Smooth muscle cell (in vitro differentiated cells): Measurements from ENCODE around the gene PACSIN2. TPM values are rescaled to one million over a fixed set of nuclear protein-coding genes. Genes with fewer than 3 reads are reported as not detected.

ENCODE experiments used
- DNase-seq: peaks from one replicate; lab custom pipeline; 2025; ENCODE audit not compliant: unreplicated experiment; lab: John Stamatoyannopoulos, UW
- H2AFZ ChIP-seq: fragments of 200-600 bp; sonication (generic); 2 replicates; pipeline ENCODE4 v1.6.0; 2016; ENCODE audit warnings: antibody characterized with exemption, low read depth, mild to moderate bottlenecking
- H3F3A ChIP-seq: fragments of 200-600 bp; sonication (generic); 2 replicates; pipeline ENCODE4 v1.6.0; 2017; ENCODE audit warnings: antibody characterized with exemption, low read depth
- H3K27ac ChIP-seq: fragments of 200-600 bp; sonication (generic); 2 replicates; pipeline ENCODE4 v1.5.1; 2016; ENCODE audit warnings: low read depth, mild to moderate bottlenecking
- H3K27me3 ChIP-seq: fragments of 200-600 bp; sonication (generic); 2 replicates; pipeline ENCODE4 v1.6.1; 2016; ENCODE audit warnings: low read depth, mild to moderate bottlenecking
- H3K36me3 ChIP-seq: fragments of 200-600 bp; sonication (generic); 2 replicates; pipeline ENCODE4 v1.5.1; 2016; ENCODE audit warnings: low read depth
- H3K4me1 ChIP-seq: fragments of 200-600 bp; sonication (generic); 2 replicates; pipeline ENCODE4 v1.5.1; 2016; ENCODE audit warnings: low read depth
- H3K4me2 ChIP-seq: fragments of 200-600 bp; sonication (generic); 2 replicates; pipeline ENCODE4 v1.6.0; 2016; ENCODE audit warnings: mild to moderate bottlenecking
- H3K4me3 ChIP-seq: fragments of 200-600 bp; sonication (generic); 2 replicates; pipeline ENCODE4 v1.5.1; 2016; ENCODE audit warnings: mild to moderate bottlenecking
- H3K79me2 ChIP-seq: fragments of 200-600 bp; sonication (generic); 2 replicates; pipeline ENCODE4 v1.6.0; 2016; ENCODE audit warnings: low read depth, mild to moderate bottlenecking
- H3K9ac ChIP-seq: fragments of 200-600 bp; sonication (generic); 2 replicates; pipeline ENCODE4 v1.6.0; 2016; ENCODE audit warnings: low read depth
- H3K9me3 ChIP-seq: fragments of 200-600 bp; sonication (generic); replicated peaks from 2 replicates; pipeline ENCODE4 v1.5.1; 2016; ENCODE audit warnings: low read depth
- H4K20me1 ChIP-seq: fragments of 200-600 bp; sonication (generic); 2 replicates; pipeline ENCODE4 v1.6.0; 2016; ENCODE audit warnings: low read depth
- CTCF ChIP-seq: fragments of 200-600 bp; sonication (generic); IDR thresholded peaks from 2 replicates; pipeline ENCODE4 v1.5.1; 2017; ENCODE audit warnings: borderline replicate concordance, mild to moderate bottlenecking, antibody characterized with exemption; ENCODE audit not compliant: insufficient read depth, poor library complexity, severe bottlenecking
- WGBS: methylation state at CpG from one replicate; pipeline ENCODE4 v1.1.7; 2016; ENCODE audit warnings: low lambda C conversion rate; 5-methylcytosine and 5-hydroxymethylcytosine counted together
- polyA plus RNA-seq: library from polyadenylated mRNA; unstranded; fragments of >200 nt; fragmentation: Nextera tagmentation; extraction: Ambion mirVana; gene quantifications from 2 replicates; pipeline ENCODE4 v1.2.1, GENCODE V29; 2016
- total RNA-seq: library from RNA; depleted of rRNA; stranded (reverse); fragments of >200 nt; gene quantifications from 2 replicates; pipeline ENCODE4 v1.2.3, GENCODE V29; 2014

PACSIN2 gene
- total and polyA plus RNA-seq, 2 experiments from 2014 or later: 34.7 to 41.1 TPM

GRCh38 chr22:43042101-43042780, 27.3 kb upstream of the PACSIN2 start:
- Histone ChIP-seq H3K9me3 (no peaks in the 10 kb centered on the region), H3K27ac (no peak overlapping the region), H3K9ac (no peak overlapping the region), H3K4me1 (no peaks in the 10 kb centered on the region), H3K4me3 (no peak overlapping the region), H3K27me3 (no peaks in the 10 kb centered on the region), H2AFZ (no peak overlapping the region), H4K20me1 (no peaks in the 10 kb centered on the region), H3K79me2 (no peaks in the 10 kb centered on the region), H3K4me2 (no peak overlapping the region), H3K36me3 (no peaks in the 10 kb centered on the region), H3F3A (no peaks in the 10 kb centered on the region)
- TF ChIP-seq CTCF: no peak
- 90% methylated on average over 20 of the region's 20 CpGs for WGBS
- no peak for DNase-seq

DNA sequence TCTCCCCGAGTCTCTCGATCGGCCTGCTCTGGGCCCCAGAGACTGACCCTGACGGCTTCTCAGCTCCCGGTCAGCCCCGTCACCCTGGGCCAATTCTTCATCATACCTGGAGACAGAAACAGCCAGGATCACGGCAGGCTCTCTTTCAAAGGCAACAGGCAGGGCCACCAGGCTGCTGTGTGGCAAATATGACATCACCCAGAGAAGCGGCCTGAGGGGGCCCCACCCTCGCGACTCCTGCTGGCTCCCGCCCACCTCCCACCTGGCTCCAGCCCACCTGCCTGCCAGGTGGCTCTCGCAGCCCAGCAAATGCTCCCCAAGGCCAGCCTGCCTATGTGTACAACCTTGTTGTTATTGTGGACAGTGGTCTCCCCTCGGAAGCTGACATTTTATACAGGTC, 24.9 kb upstream of the PACSIN2 start:
- no peaks in the 10 kb centered on the region for H3K4me1 ChIP-seq
- H3K4me2 ChIP-seq: no peak overlapping the region
- no peak overlapping the region for H3K27ac ChIP-seq
- H3F3A ChIP-seq: no peaks in the 10 kb centered on the region
- no peaks in the 10 kb centered on the region for H3K9me3 ChIP-seq
- TF ChIP-seq CTCF: no peak
- H3K4me3 ChIP-seq: no peak overlapping the region
- DNase-seq: no peak
- H3K79me2 ChIP-seq: no peaks in the 10 kb centered on the region
- WGBS: 71% methylated on average over 13 of the region's 13 CpGs
- no peak overlapping the region for H3K9ac ChIP-seq
- no peaks in the 10 kb centered on the region for H3K36me3 ChIP-seq
- H2AFZ ChIP-seq: no peak overlapping the region
- no peaks in the 10 kb centered on the region for H4K20me1 ChIP-seq
- no peaks in the 10 kb centered on the region for H3K27me3 ChIP-seq

DNA sequence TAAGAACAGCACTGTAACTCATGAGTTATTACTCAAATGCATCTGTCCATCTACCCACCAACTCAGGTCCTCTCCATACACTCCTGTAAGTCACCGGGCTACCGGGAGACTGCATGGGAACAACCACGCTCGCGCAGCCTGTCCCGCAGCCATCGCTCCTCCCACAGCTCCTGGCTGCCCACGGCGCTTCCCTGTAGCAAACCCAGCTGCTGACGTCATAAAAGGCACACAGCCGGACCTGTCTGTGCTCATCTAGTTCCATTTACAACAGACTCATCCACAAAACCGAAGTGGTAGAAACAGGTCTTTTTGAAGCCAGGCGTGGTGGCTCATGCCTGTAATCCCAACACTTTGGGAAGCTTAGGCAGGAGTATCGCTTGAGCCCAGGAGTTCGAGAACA, 23.4 kb upstream of the PACSIN2 start:
- WGBS: 87% methylated on average over 15 of the region's 15 CpGs

More for the DNA sequence above, 23.4 kb upstream of the PACSIN2 start:
- DNase-seq: no peak
- no peaks in the 10 kb centered on the region for H3K36me3 ChIP-seq
- no peak overlapping the region for H2AFZ ChIP-seq
- no peak overlapping the region for H3K4me3 ChIP-seq
- no peaks in the 10 kb centered on the region for H3K9me3 ChIP-seq
- H3K27me3 ChIP-seq: no peaks in the 10 kb centered on the region
- no peak for TF ChIP-seq CTCF
- no peaks in the 10 kb centered on the region for H4K20me1 ChIP-seq
- H3K27ac ChIP-seq: peak overlapping the region; percentile 19
- no peaks in the 10 kb centered on the region for H3K4me1 ChIP-seq
- no peaks in the 10 kb centered on the region for H3K79me2 ChIP-seq
- H3K9ac ChIP-seq: no peak overlapping the region
- no peaks in the 10 kb centered on the region for H3F3A ChIP-seq
- no peak overlapping the region for H3K4me2 ChIP-seq
